CD4-positive, CD25-positive, alpha-beta regulatory T cell (primary cell): ENCODE data around the gene KRT5. TPM values are rescaled to one million over a fixed set of nuclear protein-coding genes. Genes with fewer than 3 reads are reported as not detected.

Experiments used
- ATAC-seq, 2 donors: fragments of 150-1000 bp; cut with Tn5 transposase; one replicate each; pipeline ENCODE4 v1.10.0; 2021; ENCODE audit warnings: low read depth in 2 of 2, moderate number of reproducible peaks in 2 of 2, moderate library complexity in 1 of 2
- DNase-seq, 3 donors: peaks; one replicate each; pipeline versions ENCODE4 v3.0.0 to v3.0.0-alpha.2; 2012 to 2022; ENCODE audit warnings: mixed read lengths in 1 of 3
- H3K27ac ChIP-seq: one replicate; pipeline ENCODE4 v1.7.0; 2013; ENCODE audit warnings: mild to moderate bottlenecking, low read length; ENCODE audit not compliant: insufficient read depth, poor library complexity, severe bottlenecking
- H3K27me3 ChIP-seq: one replicate; pipeline ENCODE4 v1.7.0; 2013; ENCODE audit warnings: low read length; ENCODE audit not compliant: control insufficient read depth, insufficient read depth
- H3K36me3 ChIP-seq: one replicate; pipeline ENCODE4 v1.7.0; 2013; ENCODE audit warnings: mild to moderate bottlenecking, low read length, moderate library complexity; ENCODE audit not compliant: control insufficient read depth, insufficient read depth
- H3K4me1 ChIP-seq: 2 replicates; pipeline ENCODE4 v1.7.0; 2013; ENCODE audit warnings: mild to moderate bottlenecking, low read length; ENCODE audit not compliant: insufficient read depth, control insufficient read depth, poor library complexity, severe bottlenecking
- H3K4me3 ChIP-seq: one replicate; pipeline ENCODE4 v1.7.0; 2013; ENCODE audit warnings: low read depth, mild to moderate bottlenecking, low read length, moderate library complexity
- H3K9me3 ChIP-seq, 2 experiments: 1 replicate in 1 of 2; 2 replicates in 1 of 2; pipeline ENCODE4 v1.7.0; 2013; ENCODE audit warnings: low read length in 2 of 2, mild to moderate bottlenecking in 1 of 2, moderate library complexity in 1 of 2; ENCODE audit not compliant: control insufficient read depth in 2 of 2
- H3K27ac Mint-ChIP-seq, 3 donors: one replicate each; pipeline ENCODE4 v1.8.0; 2020 to 2022; ENCODE audit warnings: mild to moderate bottlenecking in 3 of 3, mixed read lengths in 3 of 3, moderate library complexity in 2 of 3
- H3K27me3 Mint-ChIP-seq: one replicate; pipeline ENCODE4 v1.8.0; 2022; ENCODE audit warnings: mild to moderate bottlenecking, mixed read lengths
- H3K36me3 Mint-ChIP-seq: one replicate; pipeline ENCODE4 v1.8.0; 2020; ENCODE audit warnings: mixed read lengths
- H3K4me1 Mint-ChIP-seq, 4 donors: one replicate each; pipeline ENCODE4 v1.8.0; 2020 to 2022; ENCODE audit warnings: mixed read lengths in 4 of 4, mild to moderate bottlenecking in 1 of 4
- H3K4me3 Mint-ChIP-seq, 4 donors: one replicate each; pipeline ENCODE4 v1.8.0; 2020 to 2022; ENCODE audit warnings: mild to moderate bottlenecking in 4 of 4, mixed read lengths in 4 of 4, moderate library complexity in 3 of 4
- H3K9me3 Mint-ChIP-seq, 7 donors: one replicate each; pipeline ENCODE4 v1.8.0; 2020 to 2022; ENCODE audit warnings: mixed read lengths in 7 of 7, mild to moderate bottlenecking in 3 of 7, moderate library complexity in 2 of 7
- polyA plus RNA-seq, 4 donors: library from polyadenylated mRNA; unstranded; fragments of 300-500 nt; fragmentation: Illumina TruSeq; gene quantifications; one replicate each; pipeline ENCODE4 v1.2.3, GENCODE V29; 2021
- total RNA-seq: library from RNA; stranded (reverse); gene quantifications from one replicate; pipeline ENCODE4 v1.2.3, GENCODE V29; 2022

Gene KRT5
- total and polyA plus RNA-seq, 5 donors from 2014 or later, result not detected

- no peak for DNase-seq
- Mint-ChIP-seq H3K4me1 (no peaks in the 10 kb centered on the region), H3K36me3 (no peaks in the 10 kb centered on the region), H3K27me3 (no peaks in the 10 kb centered on the region), H3K9me3 (no peaks in the 10 kb centered on the region), H3K27ac (no peak overlapping the region), H3K4me3 (no peak overlapping the region)
- no peak overlapping the region for H3K4me3 ChIP-seq
- H3K36me3 ChIP-seq, result no peaks in the 10 kb centered on the region
- ATAC-seq, result no peak
- H3K4me1 ChIP-seq, result no peaks in the 10 kb centered on the region
- no peaks in the 10 kb centered on the region for H3K9me3 ChIP-seq
- H3K27ac ChIP-seq, result no peak overlapping the region
- H3K27me3 ChIP-seq, result no peaks in the 10 kb centered on the region
Observed at GRCh38 chr12:52517005-52517835, 3.0 kb downstream of the KRT5 start.

GRCh38 chr12:52515927-52516831, 4.0 kb downstream of the KRT5 start:
- no peak for ATAC-seq
- H3K4me1 Mint-ChIP-seq, result no peaks in the 10 kb centered on the region
- peaks cover 0 to 5% (median 2%) of the 10 kb centered on the region in 7 donors for H3K9me3 Mint-ChIP-seq
- Histone ChIP-seq H3K27me3 (no peaks in the 10 kb centered on the region), H3K27ac (no peak overlapping the region), H3K4me1 (no peaks in the 10 kb centered on the region), H3K36me3 (no peaks in the 10 kb centered on the region), H3K9me3 (peaks cover 2 to 7% of the 10 kb centered on the region in 2 experiments), H3K4me3 (no peak overlapping the region)
- H3K36me3 Mint-ChIP-seq, result no peaks in the 10 kb centered on the region
- DNase-seq, result no peak
- no peak overlapping the region for H3K4me3 Mint-ChIP-seq
- H3K27ac Mint-ChIP-seq, result no peak overlapping the region
- H3K27me3 Mint-ChIP-seq, result no peaks in the 10 kb centered on the region

DNA sequence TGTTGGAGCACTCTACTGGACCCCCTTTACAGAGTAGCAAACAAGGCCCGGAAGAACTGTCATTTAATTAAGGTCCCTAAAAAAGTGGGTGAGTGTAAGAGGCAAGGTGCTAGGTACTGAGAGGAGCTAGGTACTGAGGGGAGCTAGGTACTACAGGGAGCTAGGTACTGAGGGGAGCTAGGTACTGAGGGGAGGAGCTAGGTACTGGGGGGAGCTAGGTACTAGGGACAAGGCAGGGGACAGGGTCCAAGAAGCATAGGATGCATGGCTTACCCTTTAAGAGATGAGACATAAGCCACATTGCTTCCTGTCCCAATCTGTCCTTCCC, 4.9 kb downstream of the KRT5 start:
- Mint-ChIP-seq H3K9me3 (peaks cover 0 to 8% (median 2%) of the 10 kb centered on the region in 7 donors), H3K4me1 (no peaks in the 10 kb centered on the region), H3K4me3 (no peak overlapping the region), H3K27ac (no peak overlapping the region), H3K27me3 (peaks cover 3% of the 10 kb centered on the region), H3K36me3 (no peaks in the 10 kb centered on the region)
- no peak overlapping the region for H3K4me3 ChIP-seq
- no peak overlapping the region for H3K27ac ChIP-seq
- DNase-seq (no peak), ATAC-seq (no peak)
- peaks cover 9 to 16% of the 10 kb centered on the region in 2 experiments for H3K9me3 ChIP-seq
- H3K27me3 ChIP-seq, result no peaks in the 10 kb centered on the region
- no peaks in the 10 kb centered on the region for H3K36me3 ChIP-seq
- H3K4me1 ChIP-seq, result no peaks in the 10 kb centered on the region

GRCh38 chr12:52514471-52515318, 5.5 kb downstream of the KRT5 start:
- H3K4me1 Mint-ChIP-seq, result no peaks in the 10 kb centered on the region
- Histone ChIP-seq H3K27ac (no peak overlapping the region), H3K4me1 (no peaks in the 10 kb centered on the region), H3K36me3 (no peaks in the 10 kb centered on the region), H3K9me3 (peaks cover 9 to 16% of the 10 kb centered on the region in 2 experiments), H3K4me3 (no peak overlapping the region), H3K27me3 (no peaks in the 10 kb centered on the region)
- H3K27ac Mint-ChIP-seq, result no peak overlapping the region
- no peak overlapping the region for H3K4me3 Mint-ChIP-seq
- no peaks in the 10 kb centered on the region for H3K36me3 Mint-ChIP-seq
- no peak for ATAC-seq
- DNase-seq, result no peak
- H3K9me3 Mint-ChIP-seq, result peaks cover 0 to 9% (median 2%) of the 10 kb centered on the region in 7 donors
- peaks cover 4% of the 10 kb centered on the region for H3K27me3 Mint-ChIP-seq

GRCh38 chr12:52513736-52514135, 6.5 kb downstream of the KRT5 start:
- H3K27me3 Mint-ChIP-seq, result peaks cover 12% of the 10 kb centered on the region
- no peak for ATAC-seq
- no peaks in the 10 kb centered on the region for H3K4me1 ChIP-seq
- H3K36me3 ChIP-seq, result no peaks in the 10 kb centered on the region
- no peaks in the 10 kb centered on the region for H3K27me3 ChIP-seq
- no peak overlapping the region for H3K27ac Mint-ChIP-seq
- no peaks in the 10 kb centered on the region for H3K4me1 Mint-ChIP-seq
- H3K27ac ChIP-seq, result no peak overlapping the region
- peaks cover 9 to 16% of the 10 kb centered on the region in 2 experiments for H3K9me3 ChIP-seq
- H3K9me3 Mint-ChIP-seq, result peaks cover 0 to 9% (median 2%) of the 10 kb centered on the region in 7 donors
- H3K4me3 Mint-ChIP-seq, result no peak overlapping the region
- DNase-seq, result no peak
- H3K4me3 ChIP-seq, result no peak overlapping the region
- H3K36me3 Mint-ChIP-seq, result no peaks in the 10 kb centered on the region

GRCh38 chr12:52508211-52508610, 12.0 kb downstream of the KRT5 start:
- Mint-ChIP-seq H3K27ac (no peak overlapping the region), H3K4me1 (no peaks in the 10 kb centered on the region), H3K9me3 (peaks cover 0 to 9% (median 4%) of the 10 kb centered on the region in 7 donors), H3K27me3 (peaks cover 41% of the 10 kb centered on the region), H3K36me3 (no peaks in the 10 kb centered on the region), H3K4me3 (no peak overlapping the region)
- H3K36me3 ChIP-seq, result no peaks in the 10 kb centered on the region
- H3K27ac ChIP-seq, result no peak overlapping the region
- H3K4me3 ChIP-seq, result no peak overlapping the region
- no peak for DNase-seq
- H3K4me1 ChIP-seq, result no peaks in the 10 kb centered on the region
- H3K9me3 ChIP-seq, result peaks cover 9 to 16% of the 10 kb centered on the region in 2 experiments
- ATAC-seq, result no peak
- peaks cover 4% of the 10 kb centered on the region for H3K27me3 ChIP-seq
